Breast epithelium (tissue), 3 donors: Measurements from ENCODE around the gene FRMPD4.

Source experiments
- POLR2A ChIP-seq: fragments of 450-650 bp; IDR thresholded peaks from one replicate; pipeline ENCODE4 v1.6.1; 2016; ENCODE audit warnings: antibody characterized with exemption, mild to moderate bottlenecking, moderate library complexity
- POLR2AphosphoS5 ChIP-seq, 3 donors: sonication (generic); formaldehyde crosslinking; IDR thresholded peaks; one replicate each; pipeline ENCODE4 v1.6.1; 2017; ENCODE audit warnings: antibody characterized with exemption in 3 of 3
- TF ChIP-seq, protein P1 (sequence below), 3 donors: fragments of 450-650 bp; IDR thresholded peaks; one replicate each; pipeline ENCODE4 v1.5.1; 2016 to 2017; ENCODE audit warnings: antibody characterized with exemption in 3 of 3, mild to moderate bottlenecking in 3 of 3, moderate library complexity in 3 of 3

DNA sequence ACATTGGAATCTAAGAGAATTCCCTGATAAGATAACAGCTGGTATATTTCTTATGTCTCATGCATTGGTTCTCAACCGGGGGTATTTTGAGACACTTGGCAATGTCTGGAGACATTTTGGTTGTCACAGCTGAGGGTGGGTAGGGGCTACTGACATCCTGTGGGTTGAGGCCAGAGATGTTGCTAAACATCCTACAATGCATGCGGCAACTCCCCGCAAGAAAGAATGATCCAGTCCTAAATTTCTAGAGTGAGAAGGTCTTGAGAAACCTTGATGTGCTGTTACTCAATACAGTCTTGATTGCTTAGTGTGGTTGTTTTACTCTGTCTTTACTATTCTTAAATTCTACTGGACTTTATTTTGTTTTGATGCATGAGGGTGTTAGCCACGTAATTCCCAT lies 287.2 kb downstream of the FRMPD4 start:
- TF ChIP-seq, protein P1, sequence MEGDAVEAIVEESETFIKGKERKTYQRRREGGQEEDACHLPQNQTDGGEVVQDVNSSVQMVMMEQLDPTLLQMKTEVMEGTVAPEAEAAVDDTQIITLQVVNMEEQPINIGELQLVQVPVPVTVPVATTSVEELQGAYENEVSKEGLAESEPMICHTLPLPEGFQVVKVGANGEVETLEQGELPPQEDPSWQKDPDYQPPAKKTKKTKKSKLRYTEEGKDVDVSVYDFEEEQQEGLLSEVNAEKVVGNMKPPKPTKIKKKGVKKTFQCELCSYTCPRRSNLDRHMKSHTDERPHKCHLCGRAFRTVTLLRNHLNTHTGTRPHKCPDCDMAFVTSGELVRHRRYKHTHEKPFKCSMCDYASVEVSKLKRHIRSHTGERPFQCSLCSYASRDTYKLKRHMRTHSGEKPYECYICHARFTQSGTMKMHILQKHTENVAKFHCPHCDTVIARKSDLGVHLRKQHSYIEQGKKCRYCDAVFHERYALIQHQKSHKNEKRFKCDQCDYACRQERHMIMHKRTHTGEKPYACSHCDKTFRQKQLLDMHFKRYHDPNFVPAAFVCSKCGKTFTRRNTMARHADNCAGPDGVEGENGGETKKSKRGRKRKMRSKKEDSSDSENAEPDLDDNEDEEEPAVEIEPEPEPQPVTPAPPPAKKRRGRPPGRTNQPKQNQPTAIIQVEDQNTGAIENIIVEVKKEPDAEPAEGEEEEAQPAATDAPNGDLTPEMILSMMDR (IDR thresholded peaks at IDR 0.05) = no peak
- TF ChIP-seq POLR2A = no peak
- TF ChIP-seq POLR2AphosphoS5 (IDR thresholded peaks at IDR 0.05) = no peak
